ENCODE measurements around the gene SMAD9. TPM values are rescaled to one million over a fixed set of nuclear protein-coding genes. Genes with fewer than 3 reads are reported as not detected.

Gene SMAD9
- total RNA-seq, 1 donor: 4.3 TPM

- H3K4me3 ChIP-seq (ENCODE audit: low read depth, low read length): no peak overlapping the region
- no peak for DNase-seq (ENCODE audit: low read depth)
- no peak for TF ChIP-seq CTCF (IDR thresholded peaks at IDR 0.05; ENCODE audit: insufficient read depth, low read depth, low read length)
Observed at GRCh38 chr13:36806102-36806501, 113.9 kb downstream of the SMAD9 start.

- TF ChIP-seq CTCF (IDR thresholded peaks at IDR 0.05; ENCODE audit: insufficient read depth, low read depth, low read length): no peak
- H3K4me3 ChIP-seq (ENCODE audit: low read depth, low read length): no peak overlapping the region
- no peak for DNase-seq (ENCODE audit: low read depth)
Observed at GRCh38 chr13:36804588-36804987, 115.5 kb downstream of the SMAD9 start.

- H3K4me3 ChIP-seq (ENCODE audit: low read depth, low read length): no peak overlapping the region
- TF ChIP-seq CTCF (IDR thresholded peaks at IDR 0.05; ENCODE audit: insufficient read depth, low read depth, low read length): no peak
- DNase-seq (ENCODE audit: low read depth): no peak
Observed at GRCh38 chr13:36801035-36801434, 119.0 kb downstream of the SMAD9 start.

GRCh38 chr13:36796052-36796451 is 124.0 kb downstream of the SMAD9 start:
- no peak for DNase-seq (ENCODE audit: low read depth)
- H3K4me3 ChIP-seq (ENCODE audit: low read depth, low read length): no peak overlapping the region
- no peak for TF ChIP-seq CTCF (IDR thresholded peaks at IDR 0.05; ENCODE audit: insufficient read depth, low read depth, low read length)

GRCh38 chr13:36795463-36795862 is 124.6 kb downstream of the SMAD9 start:
- H3K4me3 ChIP-seq (ENCODE audit: low read depth, low read length): no peak overlapping the region
- TF ChIP-seq CTCF (IDR thresholded peaks at IDR 0.05; ENCODE audit: insufficient read depth, low read depth, low read length): no peak
- DNase-seq (ENCODE audit: low read depth): no peak

Other genes with a start within 250 kb of the SMAD9 start
- gene SERTM1, start 246.2 kb downstream of the SMAD9 start, total RNA-seq: not detected in 2 replicates
- gene RFXAP, start 101.0 kb downstream of the SMAD9 start, total RNA-seq: 2.6 TPM in 2 replicates
- gene ALG5, start 79.1 kb upstream of the SMAD9 start, total RNA-seq: 36.4 and 47.9 TPM in 2 replicates
- gene EXOSC8, start 80.5 kb upstream of the SMAD9 start, total RNA-seq: 38.0 and 47.7 TPM in 2 replicates
- gene SUPT20H, start 139.4 kb upstream of the SMAD9 start, total RNA-seq: 68.0 and 105 TPM in 2 replicates
- not detected in 2 replicates for gene CSNK1A1L, start 185.4 kb upstream of the SMAD9 start, total RNA-seq